GM19438 (cell line): Measurements from ENCODE around the gene LZTS3.
"Not testable (repeated sequence)": the region's sequence is repeated elsewhere in the genome, so short reads cannot be mapped to it uniquely, and the experiment has no call there.

Source experiments
- ATAC-seq: cut with Tn5 transposase; IDR thresholded peaks from one replicate; pipeline ENCODE4 v1.9.1; 2021; ENCODE audit warnings: low read depth; ENCODE audit not compliant: unreplicated experiment

LZTS3 gene

GRCh38 chr20:3172933-3173609 lies at the start of gene LZTS3:
Gene LZTS3, minus strand, starts transcription at chr20:3173549. Its CDS starts 6,386 bp downstream, at chr20:3167163.
- ATAC-seq, result peak; percentile 57

GRCh38 chr20:3221398-3222226 lies 48.3 kb upstream of the LZTS3 start:
- no peak for ATAC-seq

GRCh38 chr20:3218307-3218988 lies 45.1 kb upstream of the LZTS3 start:
- peak; percentile 55 for ATAC-seq

- ATAC-seq, result not testable (repeated sequence)
Observed at GRCh38 chr20:3215359-3215917, 42.1 kb upstream of the LZTS3 start.

- ATAC-seq, result no peak
Observed at GRCh38 chr20:3213226-3213625, 39.9 kb upstream of the LZTS3 start.

GRCh38 chr20:3210346-3210745 lies 37.0 kb upstream of the LZTS3 start:
- no peak for ATAC-seq

- ATAC-seq, result no peak
Observed at GRCh38 chr20:3209946-3210317, 36.6 kb upstream of the LZTS3 start.

- no peak for ATAC-seq
Observed at GRCh38 chr20:3209257-3209945, 36.1 kb upstream of the LZTS3 start, which contains the start of gene ITPA. Gene ITPA, plus strand, starts transcription at chr20:3209498. Its CDS starts 54 bp downstream, at chr20:3209552.

- no peak for ATAC-seq
Observed at GRCh38 chr20:3208786-3209256, 35.5 kb upstream of the LZTS3 start.

- peak; percentile 79 for ATAC-seq
Observed at GRCh38 chr20:3204124-3204794, 30.9 kb upstream of the LZTS3 start, which contains the start of gene DDRGK1. Gene DDRGK1, minus strand, starts transcription at chr20:3204682. Its CDS starts 55 bp downstream, at chr20:3204627.

- peak; percentile 36 for ATAC-seq
Observed at GRCh38 chr20:3203315-3204123, 30.2 kb upstream of the LZTS3 start.

GRCh38 chr20:3202965-3203314 lies 29.6 kb upstream of the LZTS3 start:
- ATAC-seq, result no peak

GRCh38 chr20:3199976-3200755 lies 26.8 kb upstream of the LZTS3 start:
- ATAC-seq, result no peak

GRCh38 chr20:3199206-3199605 lies 25.9 kb upstream of the LZTS3 start:
- ATAC-seq, result no peak

GRCh38 chr20:3195590-3196237 lies 22.4 kb upstream of the LZTS3 start:
- no peak for ATAC-seq

GRCh38 chr20:3194617-3195280 lies 21.4 kb upstream of the LZTS3 start:
- no peak for ATAC-seq
